OCI-LY7 (cell line): ENCODE data around the gene PXDN. TPM values are rescaled to one million over a fixed set of nuclear protein-coding genes. Genes with fewer than 3 reads are reported as not detected.

Experiments used
- BruUV-seq: library from RNA; stranded (reverse); fragments of 400-500 nt; replicated peaks from 2 replicates; lab custom pipeline; 2021; lab: Mats Ljungman, UMichigan
- CTCF ChIA-PET: fragments of 300-600 bp; sonication (Branson Sonifier 250); formaldehyde crosslinking; loops from one replicate; lab custom pipeline; 2022; ENCODE audit warnings: antibody characterized with exemption; ENCODE audit not compliant: unreplicated experiment; lab: Charles Lee
- POLR2A ChIA-PET: fragments of 300-600 bp; sonication (Branson Sonifier 250); formaldehyde crosslinking; loops from one replicate; lab custom pipeline; 2022; ENCODE audit warnings: antibody characterized with exemption; lab: Charles Lee
- DNase-seq: peaks from one replicate; pipeline ENCODE4 v3.0.0-alpha.2; 2015; ENCODE audit warnings: low spot score
- H2AFZ ChIP-seq: fragments of 200-600 bp; sonication (generic), shearing (Covaris generic); 2 replicates; pipeline ENCODE4 v1.6.1; 2014; ENCODE audit warnings: mild to moderate bottlenecking, antibody characterized with exemption, low read length, moderate library complexity
- H3K27ac ChIP-seq: fragments of 200-600 bp; sonication (generic); 2 replicates; pipeline ENCODE4 v1.5.1; 2014; ENCODE audit warnings: mixed run types, low read depth, mild to moderate bottlenecking, moderate library complexity, low read length, inconsistent platforms; ENCODE audit not compliant: poor library complexity, severe bottlenecking
- H3K36me3 ChIP-seq: fragments of 200-600 bp; sonication (generic); 2 replicates; pipeline ENCODE4 v1.6.1; 2014; ENCODE audit warnings: mild to moderate bottlenecking, antibody characterized with exemption, low read length, moderate library complexity, mixed read lengths; ENCODE audit not compliant: insufficient read depth
- H3K4me1 ChIP-seq: fragments of 200-600 bp; sonication (generic); 2 replicates; pipeline ENCODE4 v1.5.1; 2014; ENCODE audit warnings: mild to moderate bottlenecking, low read length; ENCODE audit not compliant: insufficient read depth, poor library complexity, severe bottlenecking
- H3K4me2 ChIP-seq: fragments of 200-600 bp; sonication (generic); 2 replicates; pipeline ENCODE4 v1.6.1; 2014; ENCODE audit warnings: mild to moderate bottlenecking, low read length
- H3K4me3 ChIP-seq: fragments of 200-600 bp; sonication (generic); 2 replicates; pipeline ENCODE4 v1.5.1; 2014; ENCODE audit warnings: mild to moderate bottlenecking, low read depth, low read length; ENCODE audit not compliant: poor library complexity, severe bottlenecking
- H3K79me2 ChIP-seq: fragments of 200-600 bp; sonication (generic); 2 replicates; pipeline ENCODE4 v1.6.1; 2016; ENCODE audit warnings: low read depth, mild to moderate bottlenecking, low read length, moderate library complexity, mixed read lengths; ENCODE audit not compliant: insufficient read depth
- H3K9me2 ChIP-seq: fragments of 200-600 bp; sonication (generic); 2 replicates; pipeline ENCODE4 v1.6.1; 2016; ENCODE audit warnings: mild to moderate bottlenecking, low read length, mixed read lengths; ENCODE audit not compliant: insufficient read depth
- H3K9me3 ChIP-seq: fragments of 200-600 bp; sonication (generic); 2 replicates; pipeline ENCODE4 v1.6.1; 2014; ENCODE audit warnings: mild to moderate bottlenecking, mixed run types, low read length, mixed read lengths
- H4K20me1 ChIP-seq: fragments of 200-600 bp; sonication (generic); 2 replicates; pipeline ENCODE4 v1.6.1; 2014; ENCODE audit warnings: mild to moderate bottlenecking, antibody characterized with exemption, low read length, moderate library complexity, mixed read lengths; ENCODE audit not compliant: insufficient read depth
- EZH2phosphoT487 ChIP-seq: fragments of 200-600 bp; sonication (generic); IDR thresholded peaks from 2 replicates; pipeline ENCODE4 v1.6.1; 2018; ENCODE audit warnings: low read depth, borderline replicate concordance, mild to moderate bottlenecking, mixed run types, antibody characterized with exemption, low read length, moderate library complexity, mixed read lengths
- intact Hi-C: fragments of 100-400 bp; cut with micrococcal nuclease; formaldehyde crosslinking; loops from one replicate; pipeline ENCODE4 v1.10.0; 2022; ENCODE audit not compliant: unreplicated experiment
- total RNA-seq, 2 experiments: library from RNA; depleted of rRNA in 1 of 2; stranded (reverse); fragments of >200 nt in 1 of 2; shearing (Covaris generic) in 1 of 2; gene quantifications; 2 replicates each; pipeline ENCODE4 v1.2.3, GENCODE V29; 2014 to 2022
- TF ChIP-seq, protein P1 (sequence below): fragments of 200-600 bp; sonication (generic); conservative IDR thresholded peaks from 2 replicates; pipeline ENCODE4 v1.5.1; 2014; ENCODE audit warnings: mild to moderate bottlenecking, antibody characterized with exemption, low read length, moderate library complexity, mixed read lengths

The PXDN gene
- total RNA-seq, 2 experiments from 2014 or later = not detected

DNA sequence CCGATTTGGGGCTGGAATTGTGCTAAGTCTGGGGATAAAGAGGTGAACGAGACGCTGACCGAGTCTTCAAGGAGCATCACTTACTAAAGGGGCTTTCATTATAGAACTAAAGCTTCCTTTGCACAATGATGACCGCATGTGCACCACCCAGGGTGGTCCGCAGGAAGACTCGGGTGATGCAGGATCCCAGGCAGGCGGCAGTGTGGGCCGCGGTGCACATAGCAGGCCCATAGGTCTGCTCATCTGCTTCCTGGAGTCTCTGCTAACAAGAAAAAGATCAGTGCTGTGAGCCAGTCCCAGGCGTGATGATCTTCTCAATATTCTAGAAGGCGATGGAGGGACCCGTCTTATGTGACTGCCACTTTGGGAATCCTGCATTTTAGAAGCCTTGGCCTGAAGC lies 122.8 kb downstream of the PXDN start:
- intact Hi-C loops = no loop called here
- CTCF ChIA-PET = no interaction called here
- Histone ChIP-seq H3K79me2 (no peaks in the 10 kb centered on the region), H3K27ac (no peak overlapping the region), H3K9me2 (no peaks in the 10 kb centered on the region), H3K4me2 (no peak overlapping the region), H4K20me1 (no peaks in the 10 kb centered on the region), H2AFZ (no peak overlapping the region), H3K4me3 (no peak overlapping the region), H3K36me3 (no peaks in the 10 kb centered on the region), H3K9me3 (no peaks in the 10 kb centered on the region), H3K4me1 (peaks cover 17% of the 10 kb centered on the region)
- TF ChIP-seq, protein P1, sequence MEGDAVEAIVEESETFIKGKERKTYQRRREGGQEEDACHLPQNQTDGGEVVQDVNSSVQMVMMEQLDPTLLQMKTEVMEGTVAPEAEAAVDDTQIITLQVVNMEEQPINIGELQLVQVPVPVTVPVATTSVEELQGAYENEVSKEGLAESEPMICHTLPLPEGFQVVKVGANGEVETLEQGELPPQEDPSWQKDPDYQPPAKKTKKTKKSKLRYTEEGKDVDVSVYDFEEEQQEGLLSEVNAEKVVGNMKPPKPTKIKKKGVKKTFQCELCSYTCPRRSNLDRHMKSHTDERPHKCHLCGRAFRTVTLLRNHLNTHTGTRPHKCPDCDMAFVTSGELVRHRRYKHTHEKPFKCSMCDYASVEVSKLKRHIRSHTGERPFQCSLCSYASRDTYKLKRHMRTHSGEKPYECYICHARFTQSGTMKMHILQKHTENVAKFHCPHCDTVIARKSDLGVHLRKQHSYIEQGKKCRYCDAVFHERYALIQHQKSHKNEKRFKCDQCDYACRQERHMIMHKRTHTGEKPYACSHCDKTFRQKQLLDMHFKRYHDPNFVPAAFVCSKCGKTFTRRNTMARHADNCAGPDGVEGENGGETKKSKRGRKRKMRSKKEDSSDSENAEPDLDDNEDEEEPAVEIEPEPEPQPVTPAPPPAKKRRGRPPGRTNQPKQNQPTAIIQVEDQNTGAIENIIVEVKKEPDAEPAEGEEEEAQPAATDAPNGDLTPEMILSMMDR = no peak
- TF ChIP-seq EZH2phosphoT487 = no peak
- no TSS peak for BruUV-seq
- POLR2A ChIA-PET = no interaction called here
- no peak for DNase-seq

DNA sequence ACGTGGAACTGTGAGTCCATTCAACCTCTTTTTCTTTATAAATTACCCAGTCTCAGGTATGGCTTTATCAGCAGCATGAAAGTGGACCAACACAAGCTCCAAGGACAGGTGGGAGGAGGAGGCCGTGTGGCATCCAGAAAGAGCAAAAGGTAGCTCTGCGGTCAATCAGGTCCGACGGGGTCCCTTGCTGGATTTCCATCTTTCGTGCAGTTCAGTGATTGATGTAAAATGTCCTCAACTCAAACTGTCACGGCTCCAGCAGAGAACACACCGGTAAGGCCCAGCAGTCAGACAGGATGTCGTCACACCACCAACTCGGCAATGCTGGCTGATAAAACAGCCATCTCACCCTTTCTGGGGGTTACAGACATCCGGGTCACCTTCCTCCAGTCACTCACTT lies 123.3 kb downstream of the PXDN start:
- TF ChIP-seq, protein P1 = no peak
- no peak for TF ChIP-seq EZH2phosphoT487
- Histone ChIP-seq H3K79me2 (no peaks in the 10 kb centered on the region), H4K20me1 (no peaks in the 10 kb centered on the region), H3K4me1 (peaks cover 21% of the 10 kb centered on the region), H3K27ac (no peak overlapping the region), H3K36me3 (no peaks in the 10 kb centered on the region), H3K4me2 (no peak overlapping the region), H3K4me3 (no peak overlapping the region), H2AFZ (no peak overlapping the region), H3K9me2 (no peaks in the 10 kb centered on the region), H3K9me3 (no peaks in the 10 kb centered on the region)
- CTCF ChIA-PET = no interaction called here
- no peak for DNase-seq
- POLR2A ChIA-PET = no interaction called here
- BruUV-seq = no TSS peak
- intact Hi-C loops = no loop called here

DNA sequence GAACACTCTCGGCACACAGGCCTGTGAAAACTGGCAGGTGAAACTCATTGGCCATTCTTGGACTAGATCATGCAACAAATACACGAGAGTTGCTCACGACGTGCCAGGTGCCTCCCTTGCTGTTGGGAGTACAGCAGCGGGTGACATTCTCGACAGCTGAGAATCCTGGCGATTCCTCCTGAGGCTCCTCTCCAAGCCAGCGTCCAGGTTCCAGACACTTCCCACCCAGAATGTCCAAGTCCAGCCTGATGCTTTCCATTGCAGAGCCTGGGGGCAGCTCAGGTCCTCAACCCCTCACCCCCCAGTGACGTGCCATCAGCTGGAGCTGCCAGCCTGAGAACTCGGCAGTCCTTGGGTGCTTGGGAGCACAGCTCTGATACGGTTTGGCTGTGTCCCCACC lies 124.2 kb downstream of the PXDN start:
- no peaks in the 10 kb centered on the region for H4K20me1 ChIP-seq
- intact Hi-C loops = no loop called here
- no peaks in the 10 kb centered on the region for H3K79me2 ChIP-seq
- H3K4me1 ChIP-seq = peaks cover 30% of the 10 kb centered on the region
- H2AFZ ChIP-seq = no peak overlapping the region
- H3K9me3 ChIP-seq = no peaks in the 10 kb centered on the region
- H3K36me3 ChIP-seq = no peaks in the 10 kb centered on the region
- no peak for TF ChIP-seq EZH2phosphoT487
- TF ChIP-seq, protein P1 = no peak
- POLR2A ChIA-PET = no interaction called here
- no TSS peak for BruUV-seq
- no peak overlapping the region for H3K4me3 ChIP-seq
- CTCF ChIA-PET = no interaction called here
- no peak overlapping the region for H3K4me2 ChIP-seq
- DNase-seq = no peak
- H3K27ac ChIP-seq = no peak overlapping the region
- H3K9me2 ChIP-seq = no peaks in the 10 kb centered on the region
